Activated CD8-positive, alpha-beta memory T cell treated with anti-CD3 and anti-CD28 coated beads, Interleukin-2, amount 50 U/mL, for 48 hours (primary cell): ENCODE data around the gene SUSD3.

Experiments
- DNase-seq: peaks from one replicate; pipeline ENCODE4 v3.0.0-alpha.2; 2020

The SUSD3 gene

DNA sequence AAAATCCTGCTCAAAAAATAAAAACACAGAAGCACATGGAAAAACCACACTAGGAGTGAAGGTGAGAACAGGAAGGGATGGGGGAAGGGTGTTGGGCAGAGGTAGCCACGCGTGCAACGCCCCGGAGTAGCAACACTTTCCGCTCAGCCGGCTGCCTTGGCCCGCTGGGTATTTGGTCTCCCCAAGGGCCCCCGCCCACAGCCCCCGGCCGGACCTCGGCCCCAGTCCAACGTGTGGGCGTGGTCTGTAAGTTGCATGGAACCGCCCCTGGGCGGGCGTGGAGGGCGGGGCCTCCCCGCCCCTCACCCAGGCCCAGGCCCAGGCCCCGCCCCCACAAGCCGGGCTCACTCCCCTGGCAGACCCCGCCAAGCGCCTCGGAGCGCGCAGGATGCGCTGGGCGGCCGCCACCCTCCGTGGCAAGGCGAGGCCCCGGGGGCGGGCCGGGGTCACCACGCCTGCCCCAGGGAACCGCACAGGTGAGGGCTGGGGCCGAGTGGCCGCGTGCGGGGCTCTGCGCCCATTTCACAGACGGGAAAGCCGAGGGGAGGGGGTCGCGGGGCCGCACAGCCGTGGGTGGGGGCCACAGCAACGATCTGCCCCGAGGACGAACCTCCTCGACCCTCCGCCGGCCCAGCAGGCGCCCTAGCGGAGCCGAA, at the start of gene SUSD3:
SUSD3 (plus strand) TSS at position 347 of the 656 bp plus-strand sequence; CDS start at position 389, 42 bp downstream.
- DNase-seq, result peak; percentile 85

GRCh38 chr9:93009337-93010015, 49.0 kb upstream of the SUSD3 start:
- DNase-seq, result peak; percentile 40

DNA sequence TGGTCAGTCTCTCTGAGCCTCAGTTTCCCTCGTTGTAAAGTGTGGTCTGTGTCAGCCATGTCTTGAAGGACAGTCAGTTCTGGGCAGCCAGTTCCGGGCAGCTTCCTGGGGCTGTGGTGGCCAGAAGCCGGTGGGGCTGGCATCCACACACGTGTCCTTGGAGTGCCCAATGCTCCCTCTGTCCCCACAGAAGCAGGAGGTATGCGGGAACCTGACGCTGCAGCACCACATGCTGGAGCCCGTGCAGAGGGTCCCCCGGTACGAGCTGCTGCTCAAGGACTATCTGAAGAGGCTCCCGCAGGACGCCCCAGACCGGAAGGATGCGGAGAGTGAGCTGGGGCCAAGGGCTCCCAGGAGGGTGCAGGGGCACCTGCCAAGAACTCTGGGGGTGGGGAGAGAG, 48.4 kb upstream of the SUSD3 start:
- DNase-seq, result peak; percentile 41

DNA sequence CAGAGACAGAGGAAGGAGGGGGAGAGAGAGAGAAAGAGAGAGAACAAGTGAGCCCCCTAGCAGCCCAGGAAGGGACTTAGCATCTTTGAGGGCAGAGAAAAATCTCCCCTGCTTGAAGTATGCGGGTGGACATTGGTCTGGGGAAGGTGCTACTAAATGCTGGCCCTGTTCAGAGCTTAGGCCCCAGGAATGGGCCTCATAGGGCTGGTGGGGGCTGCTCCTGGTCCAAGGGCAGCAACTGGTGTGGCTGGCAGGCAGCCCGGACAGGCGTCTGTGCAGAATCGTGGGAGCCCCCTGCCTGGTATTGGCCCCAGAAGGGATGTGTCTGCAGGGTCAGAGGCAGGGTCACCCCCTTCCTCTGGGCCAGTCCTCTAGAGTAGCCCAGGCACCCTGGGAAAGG, 47.8 kb upstream of the SUSD3 start:
- no peak for DNase-seq

DNA sequence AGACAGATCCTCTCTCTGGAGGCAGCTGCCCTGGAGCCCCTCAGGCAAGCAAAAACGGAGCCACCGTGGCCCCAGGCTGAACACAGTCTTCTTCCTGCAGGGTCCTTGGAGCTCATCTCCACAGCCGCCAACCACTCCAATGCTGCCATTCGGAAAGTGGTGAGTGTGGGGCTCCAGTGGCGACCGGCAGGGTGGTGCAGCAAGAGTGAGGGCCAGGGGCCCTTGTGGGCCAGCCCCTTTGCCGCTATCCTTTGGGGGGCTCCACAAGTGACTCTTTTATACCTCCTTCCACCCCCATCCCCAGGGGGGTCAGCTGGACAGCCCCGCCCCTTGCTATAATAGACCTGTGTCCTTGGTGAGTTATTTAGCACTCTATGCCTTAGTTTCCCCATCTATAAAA, 47.4 kb upstream of the SUSD3 start:
- DNase-seq, result peak; percentile 37

- peak; percentile 44 for DNase-seq
These were observed 45.3 kb upstream of the SUSD3 start for GRCh38 chr9:93012963-93013855.

DNA sequence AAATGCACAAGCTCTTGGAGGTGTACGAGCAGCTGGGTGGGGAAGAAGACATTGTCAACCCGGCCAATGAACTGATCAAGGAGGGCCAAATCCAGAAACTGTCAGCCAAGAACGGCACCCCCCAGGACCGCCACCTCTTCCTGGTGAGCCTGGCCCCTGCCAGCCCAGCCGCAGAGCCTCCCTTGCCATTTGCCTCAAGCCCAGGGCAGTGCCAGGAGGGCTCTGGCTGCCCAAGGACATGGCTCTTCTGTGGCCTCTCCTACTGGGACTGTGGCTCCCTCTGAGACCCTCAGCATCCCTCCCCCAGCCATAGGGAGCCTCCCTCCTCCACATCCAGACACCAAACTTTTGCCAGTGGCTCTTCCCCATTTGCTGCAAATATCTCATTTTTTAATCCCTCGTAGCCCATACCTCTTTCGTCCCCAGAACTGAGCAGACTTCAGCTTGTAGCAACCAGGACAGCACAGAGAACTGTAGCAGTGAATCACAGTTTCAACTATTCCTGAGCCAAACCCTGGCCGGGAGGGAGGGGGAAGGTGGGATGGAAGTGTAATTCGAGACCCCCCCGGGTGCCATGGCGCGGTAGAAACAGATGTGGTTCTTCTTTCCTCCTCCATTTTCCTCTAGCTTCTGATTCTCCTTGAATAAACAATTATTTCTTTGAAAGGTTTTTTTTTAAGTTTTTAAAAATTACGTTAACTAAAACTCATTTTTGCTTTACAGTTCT, 44.5 kb upstream of the SUSD3 start:
- DNase-seq, result peak; percentile 39

- DNase-seq, result peak; percentile 10
These were observed 43.3 kb upstream of the SUSD3 start for GRCh38 chr9:93015190-93015589.

DNA sequence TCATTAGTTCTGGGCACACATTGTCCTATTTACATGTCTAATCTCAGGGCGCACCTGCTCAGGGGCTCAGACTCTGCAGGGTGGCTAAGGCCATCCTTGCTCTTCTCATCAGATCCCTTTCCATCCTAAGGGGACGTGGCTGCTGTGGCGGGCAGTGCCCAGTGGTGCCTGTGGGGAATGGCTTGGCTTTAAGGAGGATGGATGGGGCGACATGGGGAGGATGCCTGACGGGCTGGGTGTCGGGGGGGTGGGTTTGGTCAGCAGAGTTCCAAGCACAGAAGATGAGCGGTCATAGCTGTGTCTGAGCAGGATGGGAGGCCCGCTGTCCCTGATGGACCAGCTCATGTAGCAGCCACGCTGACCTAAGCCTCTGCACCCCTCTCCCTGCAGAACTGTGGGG, 40.9 kb upstream of the SUSD3 start:
- peak; percentile 33 for DNase-seq

DNA sequence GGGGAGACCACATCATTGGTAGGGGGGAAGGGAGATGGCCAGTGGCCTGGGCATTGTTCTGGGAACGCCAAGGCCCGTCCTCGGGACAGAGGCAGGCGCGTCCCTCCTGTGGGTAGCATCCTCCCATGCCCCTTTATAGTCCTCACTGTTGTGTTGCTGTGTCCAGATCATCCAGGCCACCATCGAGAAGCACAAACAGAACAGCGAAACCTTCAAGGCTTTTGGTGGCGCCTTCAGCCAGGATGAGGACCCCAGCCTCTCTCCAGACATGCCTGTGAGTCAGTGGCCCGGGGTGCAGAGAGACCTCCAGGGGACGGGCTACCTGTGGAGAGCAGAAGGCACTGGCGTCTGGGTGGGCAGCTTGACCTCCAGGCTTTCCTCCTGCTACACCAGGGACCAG, 38.4 kb upstream of the SUSD3 start:
- DNase-seq, result no peak

GRCh38 chr9:93020771-93021670, 37.5 kb upstream of the SUSD3 start:
- DNase-seq, result peak; percentile 54

DNA sequence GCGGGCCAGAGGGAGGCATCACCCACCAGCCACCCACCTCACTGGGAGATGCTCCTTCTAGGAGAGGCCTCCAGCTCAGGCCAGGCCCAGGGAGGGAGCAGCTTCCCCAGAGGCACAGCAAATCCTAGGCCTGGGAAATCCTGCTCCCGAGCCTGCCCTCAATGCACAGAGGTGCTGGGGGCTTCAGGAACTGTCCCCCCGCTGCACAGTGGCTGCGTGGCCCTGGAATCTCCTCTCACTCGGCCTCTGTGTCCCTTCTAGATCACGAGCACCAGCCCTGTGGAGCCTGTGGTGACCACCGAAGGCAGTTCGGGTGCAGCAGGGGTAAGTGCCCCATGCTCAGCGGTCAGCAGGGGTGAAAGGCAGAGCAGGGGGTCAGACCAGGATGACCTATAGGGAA, 36.4 kb upstream of the SUSD3 start:
- no peak for DNase-seq

GRCh38 chr9:93022721-93023520, 35.6 kb upstream of the SUSD3 start:
- no peak for DNase-seq

GRCh38 chr9:93023521-93023815, 35.0 kb upstream of the SUSD3 start:
- no peak for DNase-seq

GRCh38 chr9:93024646-93024910, 33.9 kb upstream of the SUSD3 start:
- no peak for DNase-seq

- DNase-seq, result no peak
These were observed 33.4 kb upstream of the SUSD3 start for GRCh38 chr9:93024986-93025630.

DNA sequence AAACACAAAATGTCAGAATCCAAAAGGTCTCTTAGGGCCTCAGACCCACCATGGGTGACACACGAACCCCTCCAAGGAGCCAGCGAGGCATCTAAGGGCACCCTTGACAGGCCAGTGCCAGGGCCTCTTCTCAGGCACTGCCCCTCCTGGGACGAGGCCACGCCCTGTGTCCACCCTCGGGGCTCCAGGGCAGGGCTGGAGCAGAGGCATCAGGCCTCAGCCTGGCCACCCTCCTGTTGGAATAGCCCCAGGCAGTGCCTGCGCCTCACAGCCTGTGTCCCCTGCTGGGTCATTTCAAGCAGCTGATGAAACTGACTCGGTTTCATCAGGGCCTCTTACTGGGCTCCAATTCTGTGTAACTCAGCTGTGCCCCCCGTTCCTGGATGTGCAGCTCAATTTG, 32.8 kb upstream of the SUSD3 start:
- no peak for DNase-seq

- DNase-seq, result no peak
These were observed 31.9 kb upstream of the SUSD3 start for GRCh38 chr9:93026640-93027039.

- DNase-seq, result no peak
These were observed 30.8 kb upstream of the SUSD3 start for GRCh38 chr9:93027750-93028149.

- no peak for DNase-seq
These were observed 30.0 kb upstream of the SUSD3 start for GRCh38 chr9:93028448-93029006.
